GM23248 (cell line): ENCODE measurements around the gene BCR. TPM values are rescaled to one million over a fixed set of nuclear protein-coding genes. Genes with fewer than 3 reads are reported as not detected.

Experiments used
- DNase-seq: peaks from one replicate; pipeline ENCODE4 v3.0.0-alpha.2; 2015
- H2AFZ ChIP-seq: fragments of 200-600 bp; sonication (generic); 2 replicates; pipeline ENCODE4 v1.6.1; 2016; ENCODE audit warnings: antibody characterized with exemption
- H3F3A ChIP-seq: fragments of 200-600 bp; sonication (generic); 2 replicates; pipeline ENCODE4 v1.6.1; 2016; ENCODE audit warnings: mild to moderate bottlenecking, antibody characterized with exemption, mixed run types; ENCODE audit not compliant: insufficient read depth
- H3K27ac ChIP-seq: fragments of 200-600 bp; sonication (generic); 2 replicates; pipeline ENCODE4 v1.5.1; 2016; ENCODE audit warnings: mild to moderate bottlenecking
- H3K27me3 ChIP-seq: fragments of 200-600 bp; sonication (generic); replicated peaks from 2 replicates; pipeline ENCODE4 v1.6.1; 2016; ENCODE audit warnings: mild to moderate bottlenecking; ENCODE audit not compliant: insufficient read depth
- H3K36me3 ChIP-seq: fragments of 200-600 bp; sonication (generic); 2 replicates; pipeline ENCODE4 v1.6.1; 2016; ENCODE audit warnings: low read depth, mild to moderate bottlenecking
- H3K4me1 ChIP-seq: fragments of 200-600 bp; sonication (generic); 2 replicates; pipeline ENCODE4 v1.6.1; 2016; ENCODE audit warnings: mild to moderate bottlenecking; ENCODE audit not compliant: insufficient read depth
- H3K4me2 ChIP-seq: fragments of 200-600 bp; sonication (generic); one replicate; pipeline ENCODE4 v1.6.1; 2016; ENCODE audit warnings: mild to moderate bottlenecking; ENCODE audit not compliant: unreplicated experiment
- H3K4me3 ChIP-seq: fragments of 200-600 bp; sonication (generic); 2 replicates; pipeline ENCODE4 v1.5.1; 2016; ENCODE audit warnings: mild to moderate bottlenecking
- H3K79me2 ChIP-seq: fragments of 200-600 bp; sonication (generic); 2 replicates; pipeline ENCODE4 v1.6.1; 2016; ENCODE audit warnings: mild to moderate bottlenecking; ENCODE audit not compliant: insufficient read depth
- H3K9ac ChIP-seq: fragments of 200-600 bp; sonication (generic); 2 replicates; pipeline ENCODE4 v1.6.1; 2016; ENCODE audit warnings: mild to moderate bottlenecking
- H3K9me2 ChIP-seq: fragments of 200-600 bp; sonication (generic); 2 replicates; pipeline ENCODE4 v1.6.1; 2016; ENCODE audit warnings: mixed run types, mild to moderate bottlenecking, moderate library complexity; ENCODE audit not compliant: insufficient read depth
- H3K9me3 ChIP-seq: fragments of 200-600 bp; sonication (generic); one replicate; pipeline ENCODE4 v1.6.1; 2017; ENCODE audit warnings: low read depth
- H4K20me1 ChIP-seq: fragments of 200-600 bp; sonication (generic); 2 replicates; pipeline ENCODE4 v1.6.0; 2016; ENCODE audit not compliant: insufficient read depth
- EZH2 ChIP-seq: fragments of 200-600 bp; sonication (generic); IDR thresholded peaks from 2 replicates; pipeline ENCODE4 v1.6.1; 2018; ENCODE audit warnings: antibody characterized with exemption, mild to moderate bottlenecking; ENCODE audit not compliant: insufficient read depth, poor library complexity, severe bottlenecking
- EZH2phosphoT487 ChIP-seq: fragments of 200-600 bp; sonication (generic); IDR thresholded peaks from 2 replicates; pipeline ENCODE4 v1.6.1; 2018; ENCODE audit warnings: antibody characterized with exemption, moderate library complexity, mild to moderate bottlenecking, low read depth; ENCODE audit not compliant: insufficient read depth
- WGBS, 2 experiments: methylation state at CpG; one replicate each; pipeline ENCODE4 v1.1.6; 2015 to 2017; ENCODE audit warnings: low lambda C conversion rate in 2 of 2, low coverage in 1 of 2; ENCODE audit errors: missing lambda C conversion rate in 2 of 2; 5-methylcytosine and 5-hydroxymethylcytosine counted together
- in situ Hi-C: fragments of 300-500 bp; cut with MboI; formaldehyde crosslinking; loops from 2 replicates; pipeline ENCODE4 v1.15.0; 2020
- polyA plus RNA-seq: library from polyadenylated mRNA; unstranded; fragments of >200 nt; fragmentation: Nextera tagmentation; extraction: Ambion mirVana; gene quantifications from 2 replicates; pipeline ENCODE4 v1.2.1, GENCODE V29; 2016
- total RNA-seq: library from RNA; depleted of rRNA; stranded (reverse); fragments of >200 nt; shearing (Covaris generic); gene quantifications from 2 replicates; pipeline ENCODE4 v1.2.3, GENCODE V29; 2014

Gene BCR
- total and polyA plus RNA-seq, 2 experiments from 2014 or later: 4.7 to 30.0 TPM

DNA sequence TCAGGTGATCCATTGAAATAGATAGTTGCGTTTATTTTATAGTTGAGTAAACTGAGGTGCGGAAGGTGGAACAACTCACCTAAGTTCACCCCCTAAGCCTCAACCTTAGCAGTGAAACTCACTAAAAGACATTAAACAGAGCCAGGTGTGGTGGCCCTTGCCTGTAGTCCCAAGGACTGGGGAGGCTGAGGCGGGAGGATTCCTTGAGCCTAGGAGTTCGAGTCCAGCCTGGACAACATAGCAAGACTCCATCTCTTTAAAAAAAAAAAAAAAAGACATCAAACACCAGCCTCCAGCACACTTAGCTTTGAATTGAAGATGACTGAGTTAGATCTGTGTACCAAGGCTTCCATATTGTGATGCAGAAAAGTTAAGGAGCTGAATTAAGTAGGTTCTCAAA is 35.9 kb upstream of the BCR start:
- no peaks in the 10 kb centered on the region for H3K27me3 ChIP-seq
- DNase-seq: no peak
- H4K20me1 ChIP-seq: no peaks in the 10 kb centered on the region
- H2AFZ ChIP-seq: peak overlapping the region; percentile 65
- 85 to 88% methylated on average over 4 of the region's 4 CpGs for WGBS, 2 experiments
- TF ChIP-seq EZH2phosphoT487 (no peak), EZH2 (no peak)
- H3K9me2 ChIP-seq: no peaks in the 10 kb centered on the region
- no peaks in the 10 kb centered on the region for H3F3A ChIP-seq
- no peaks in the 10 kb centered on the region for H3K79me2 ChIP-seq
- in situ Hi-C loops: no loop called here
- no peak overlapping the region for H3K4me3 ChIP-seq
- peaks cover 3% of the 10 kb centered on the region; the same call in 1 of the 2 replicates for H3K4me1 ChIP-seq
- H3K27ac ChIP-seq: no peak overlapping the region
- 0 out of 2 replicates have a peak overlapping the region, but pooled peaks have one; percentile 23 for H3K9ac ChIP-seq
- H3K9me3 ChIP-seq: no peaks in the 10 kb centered on the region
- H3K36me3 ChIP-seq: no peaks in the 10 kb centered on the region
- H3K4me2 ChIP-seq: peak overlapping the region; percentile 14

DNA sequence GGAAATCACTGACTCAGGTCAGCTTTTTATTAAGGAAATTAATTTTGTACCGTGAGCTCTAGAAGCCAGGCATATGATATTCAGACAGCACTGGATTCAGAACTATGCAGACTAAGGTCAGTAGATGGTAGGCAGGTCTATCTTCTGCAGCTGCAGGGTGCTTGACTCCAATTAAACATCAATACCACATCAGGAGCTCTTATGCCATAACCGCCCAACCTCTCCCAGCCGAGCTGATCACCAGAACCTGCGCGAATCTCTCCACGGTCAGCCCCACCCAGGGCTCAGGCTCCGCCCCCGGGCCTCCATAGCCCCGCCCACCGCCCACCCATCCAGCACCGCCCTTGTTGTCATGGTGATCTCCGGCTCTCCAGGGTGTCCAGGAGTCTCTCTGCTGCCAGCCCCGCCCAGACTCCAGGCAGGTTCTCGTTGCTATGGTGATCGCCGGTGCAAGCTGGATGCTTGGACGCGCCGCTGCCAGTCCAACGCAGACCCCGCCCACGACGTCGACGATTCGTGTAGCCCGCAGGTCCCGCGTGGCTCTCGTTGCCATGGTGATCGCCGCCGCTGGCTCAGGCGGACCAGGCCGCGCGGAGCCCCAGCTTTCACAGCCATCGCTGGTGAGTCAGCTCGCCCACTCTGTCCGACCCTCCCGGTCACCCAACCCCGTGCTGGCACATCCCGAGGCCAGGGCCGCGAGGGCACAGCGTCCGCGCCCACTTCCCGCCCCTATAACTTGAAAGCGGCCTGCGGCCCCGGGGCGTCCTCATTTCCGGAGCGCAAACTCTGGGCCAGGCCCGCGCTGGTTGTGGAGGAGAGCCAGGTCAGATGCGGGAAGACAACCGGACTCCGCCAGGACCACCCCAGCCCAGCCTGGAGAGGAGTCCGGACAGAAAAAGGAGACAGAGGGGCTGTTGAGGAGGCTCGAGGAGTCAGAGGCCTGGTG is 35.1 kb upstream of the BCR start, which contains the start of gene RAB36:
Gene RAB36, plus strand, starts transcription at position 546 of the 946 bp plus-strand sequence. CDS start 1,140 bp downstream, outside the sequence.
- H3K79me2 ChIP-seq: no peaks in the 10 kb centered on the region
- peak; percentile 100 for DNase-seq
- no peaks in the 10 kb centered on the region for H3K27me3 ChIP-seq
- no peaks in the 10 kb centered on the region for H4K20me1 ChIP-seq
- no peaks in the 10 kb centered on the region for H3K36me3 ChIP-seq
- peak within 1 kb of the TSS; percentile 78 for H3K4me2 ChIP-seq
- no peaks in the 10 kb centered on the region for H3K9me3 ChIP-seq
- H3K27ac ChIP-seq: peak within 1 kb of the TSS; percentile 47
- H3F3A ChIP-seq: no peaks in the 10 kb centered on the region
- H3K9me2 ChIP-seq: no peaks in the 10 kb centered on the region
- TF ChIP-seq EZH2: no peak
- no peak for TF ChIP-seq EZH2phosphoT487
- H3K9ac ChIP-seq: peak within 1 kb of the TSS; percentile 86
- peak within 1 kb of the TSS; percentile 72 for H3K4me3 ChIP-seq
- in situ Hi-C loops: no loop called here
- peaks cover 3% of the 10 kb centered on the region; the same call in 1 of the 2 replicates for H3K4me1 ChIP-seq
- peak within 1 kb of the TSS; percentile 89 for H2AFZ ChIP-seq
- 3 to 4% methylated on average over 62 of the region's 62 CpGs for WGBS, 2 experiments

DNA sequence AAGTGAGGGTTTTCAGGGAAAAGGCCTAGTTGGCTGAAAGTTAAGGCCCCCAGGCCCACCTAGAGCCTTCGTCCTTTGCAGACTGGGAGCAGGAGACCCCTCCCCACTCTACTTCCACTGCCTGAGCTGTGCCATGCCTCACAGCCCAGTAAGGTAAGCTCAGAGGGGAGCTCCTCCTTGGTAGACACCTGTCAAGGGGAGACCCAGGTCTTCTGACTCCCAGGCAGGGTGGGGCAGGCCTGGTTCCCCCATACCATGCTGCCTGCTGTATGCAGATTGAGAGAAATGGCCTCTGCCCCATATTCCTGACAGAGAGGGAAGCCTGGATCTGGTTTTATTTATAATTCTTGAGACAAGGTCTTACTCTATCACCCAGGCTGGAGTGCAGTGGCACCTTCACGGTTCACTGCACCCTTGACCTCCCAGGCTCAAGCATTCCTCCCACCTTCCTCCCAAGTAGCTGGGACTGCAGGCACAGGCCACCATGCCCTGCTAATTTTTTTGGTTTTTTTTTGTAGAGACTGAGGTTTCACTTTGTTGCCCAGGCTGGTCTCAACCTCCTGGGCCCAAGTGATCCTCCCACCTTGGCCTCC is 34.3 kb upstream of the BCR start:
- Histone ChIP-seq H3K4me3 (peak overlapping the region; percentile 72), H3K9me2 (no peaks in the 10 kb centered on the region), H3K79me2 (no peaks in the 10 kb centered on the region), H3K4me1 (peaks cover 3% of the 10 kb centered on the region; the same call in 1 of the 2 replicates), H4K20me1 (no peaks in the 10 kb centered on the region), H2AFZ (peak overlapping the region; percentile 89), H3K27ac (peak overlapping the region; percentile 47), H3K9me3 (no peaks in the 10 kb centered on the region), H3K4me2 (peak overlapping the region; percentile 78), H3K36me3 (no peaks in the 10 kb centered on the region), H3K27me3 (no peaks in the 10 kb centered on the region), H3K9ac (peak overlapping the region; percentile 86), H3F3A (no peaks in the 10 kb centered on the region)
- WGBS, 2 experiments: 56% methylated on average over 2 of the region's 2 CpGs
- no peak for DNase-seq
- TF ChIP-seq EZH2 (no peak), EZH2phosphoT487 (no peak)
- in situ Hi-C loops: no loop called here

DNA sequence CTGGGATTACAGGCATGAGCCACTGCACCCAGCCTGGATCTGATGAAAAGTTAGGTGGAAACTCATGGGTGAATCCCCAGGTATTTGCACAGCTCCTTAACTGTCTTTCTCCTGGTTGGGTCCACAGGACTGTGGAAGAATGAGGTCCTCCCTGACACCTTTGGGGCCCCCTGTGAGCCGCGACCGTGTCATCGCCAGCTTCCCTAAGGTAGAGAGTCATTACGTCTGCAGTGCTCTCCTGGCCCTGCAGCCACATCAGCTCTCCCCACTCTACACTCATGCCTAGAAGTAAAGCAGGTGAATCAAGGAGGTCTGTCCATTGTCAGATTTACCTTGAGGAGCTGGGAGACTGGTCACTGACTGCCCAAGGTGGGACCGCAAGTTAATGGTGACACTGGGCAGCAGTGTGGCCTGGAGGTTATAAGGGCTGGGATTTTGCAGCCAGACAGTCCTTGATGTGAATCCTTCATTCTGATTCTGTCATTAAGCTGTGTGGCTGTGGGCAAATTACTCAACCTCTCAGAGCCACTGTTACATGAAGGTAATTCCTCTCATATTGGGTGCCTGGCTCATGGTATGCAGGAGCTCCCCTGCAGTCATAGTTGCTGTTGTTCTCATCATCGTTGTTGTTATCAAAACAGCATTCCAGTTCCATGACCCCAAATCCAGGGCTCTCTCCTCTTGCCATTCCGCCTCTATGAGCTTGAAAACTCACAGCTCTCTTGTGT is 33.7 kb upstream of the BCR start:
- Histone ChIP-seq H3K27ac (no peak overlapping the region), H3K9me2 (no peaks in the 10 kb centered on the region), H3K27me3 (no peaks in the 10 kb centered on the region), H3K4me2 (no peak overlapping the region), H3F3A (no peaks in the 10 kb centered on the region), H3K36me3 (no peaks in the 10 kb centered on the region), H3K4me1 (peaks cover 3% of the 10 kb centered on the region; the same call in 1 of the 2 replicates), H4K20me1 (no peaks in the 10 kb centered on the region), H2AFZ (no peak overlapping the region), H3K9ac (no peak overlapping the region), H3K4me3 (no peak overlapping the region), H3K9me3 (no peaks in the 10 kb centered on the region), H3K79me2 (no peaks in the 10 kb centered on the region)
- WGBS, 2 experiments: 91 to 93% methylated on average over 8 of the region's 8 CpGs
- in situ Hi-C loops: no loop called here
- DNase-seq: no peak
- no peak for TF ChIP-seq EZH2phosphoT487
- no peak for TF ChIP-seq EZH2
